ENCODE measurements around the gene AQR.

DNA sequence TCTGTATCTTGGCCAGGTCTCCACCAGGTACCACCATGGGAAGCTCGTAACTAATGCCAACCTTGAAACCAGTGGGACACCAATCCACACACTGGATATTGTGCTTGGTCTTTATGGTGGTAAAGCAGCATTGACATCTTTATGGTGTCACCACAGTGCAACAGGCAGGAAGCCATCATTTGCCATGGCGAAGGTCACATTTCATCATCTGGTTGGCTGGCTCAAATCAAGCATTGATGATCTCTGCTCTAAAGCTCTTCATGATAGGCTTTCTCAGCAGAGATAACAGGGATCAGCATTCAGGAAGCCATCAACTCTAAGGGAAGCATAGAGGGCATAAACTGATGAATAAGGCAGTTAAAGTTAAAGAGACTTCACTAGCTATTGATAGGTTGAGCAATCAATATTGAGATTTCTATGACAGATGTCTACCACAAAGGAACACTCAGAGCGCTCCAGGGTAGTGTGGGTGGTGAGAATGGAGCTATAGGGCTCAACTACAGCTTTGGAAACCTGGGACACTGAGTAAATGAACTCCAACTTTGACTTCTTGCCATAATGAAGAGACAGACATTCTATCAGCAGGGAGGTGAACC is 120.1 kb downstream of the AQR start:
- TF ChIP-seq CTCF (IDR thresholded peaks at IDR 0.05; ENCODE audit: poor library complexity, severe bottlenecking), result no peak
- TF ChIP-seq SMC3 (conservative IDR thresholded peaks at IDR 0.05; ENCODE audit: poor library complexity), result no peak
- no peak for TF ChIP-seq RAD21 (conservative IDR thresholded peaks at IDR 0.05)
- TF ChIP-seq EZH2 (IDR thresholded peaks at IDR 0.05; ENCODE audit: borderline replicate concordance, insufficient read depth, low read length, poor library complexity, severe bottlenecking), result no peak
- TF ChIP-seq EP300 (conservative IDR thresholded peaks at IDR 0.05; ENCODE audit: poor library complexity, severe bottlenecking), result no peak

Measured in neural cell (in vitro differentiated cells).